GM12891 (cell line): Measurements from ENCODE around the gene FASN.

Source experiments
- POLR2A ChIP-seq: IDR thresholded peaks from 2 replicates; pipeline ENCODE4 v1.6.1; 2011; ENCODE audit warnings: low read depth, low read length, control low read depth
- POLR2AphosphoS5 ChIP-seq: IDR thresholded peaks from 2 replicates; pipeline ENCODE4 v1.6.1; 2011; ENCODE audit warnings: low read depth, low read length, control low read depth
- SPI1 ChIP-seq: IDR thresholded peaks from 2 replicates; pipeline ENCODE4 v1.6.1; 2011; ENCODE audit warnings: low read depth, low read length, control low read depth
- TAF1 ChIP-seq: IDR thresholded peaks from 2 replicates; pipeline ENCODE4 v1.6.1; 2011; ENCODE audit warnings: low read depth, low read length, control low read depth

DNA sequence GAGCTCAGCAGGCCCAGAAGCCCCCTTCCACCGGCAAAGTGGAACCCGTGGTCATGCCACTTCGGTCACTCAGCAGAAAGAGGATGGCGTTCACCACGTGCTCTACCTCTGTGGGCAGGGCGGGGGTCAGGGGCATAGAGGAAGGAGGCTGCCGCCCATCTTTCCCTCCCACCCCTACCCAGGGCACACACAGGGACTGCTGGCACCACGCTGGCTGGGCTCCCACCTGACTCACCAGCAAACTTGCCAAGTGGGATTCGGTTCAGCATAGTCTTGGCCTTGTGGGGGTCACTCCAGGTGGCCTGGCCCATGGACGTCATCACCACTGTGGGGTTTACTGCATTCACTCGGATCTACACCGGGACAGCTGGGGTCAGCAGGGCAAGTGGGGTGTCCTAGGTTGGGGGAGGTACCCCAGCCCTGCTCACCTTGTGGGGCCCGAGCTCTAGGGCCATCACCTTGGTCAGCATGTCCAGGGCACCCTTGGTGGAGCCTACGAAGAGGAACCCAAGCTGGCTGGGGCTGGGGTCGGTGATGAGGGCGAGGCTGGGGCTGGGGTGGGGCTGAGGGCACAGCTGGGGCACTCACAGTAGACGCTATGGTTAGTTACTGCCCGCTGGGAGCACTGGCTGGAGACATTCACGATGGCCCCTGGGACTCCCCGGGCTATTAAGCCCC lies 61.9 kb downstream of the FASN start:
- TF ChIP-seq POLR2AphosphoS5: no peak
- TF ChIP-seq SPI1: no peak
- TF ChIP-seq POLR2A: no peak
- TF ChIP-seq TAF1: no peak
